ENCODE measurements around the gene ITGA1. TPM values are rescaled to one million over a fixed set of nuclear protein-coding genes. Genes with fewer than 3 reads are reported as not detected.

Gene ITGA1
- total and polyA plus RNA-seq, 4 donors, result 24.2 to 187 (median 48.5) TPM

- Histone ChIP-seq H3K4me1 (ENCODE audit: control insufficient read depth in 4 of 4, insufficient read depth in 4 of 4, low read length in 3 of 4) (peaks cover 0 to 6% (median 3%) of the 10 kb centered on the region in 4 donors), H3K4me3 (ENCODE audit: low read depth in 1 of 3, low read length in 3 of 3) (no peak overlapping the region), H3K9me3 (ENCODE audit: control insufficient read depth in 4 of 4, low read length in 3 of 4) (no peaks in the 10 kb centered on the region), H3K27ac (ENCODE audit: low read depth in 1 of 2, low read length in 2 of 2) (no peak overlapping the region), H3K9ac (ENCODE audit: low read depth in 1 of 2, low read length in 2 of 2) (no peak overlapping the region), H3K27me3 (ENCODE audit: control insufficient read depth in 4 of 4, insufficient read depth in 4 of 4, low read length in 3 of 4) (no peaks in the 10 kb centered on the region), H3K36me3 (ENCODE audit: control insufficient read depth in 4 of 4, insufficient read depth in 3 of 4, low read depth in 1 of 4, low read length in 3 of 4) (no peaks in the 10 kb centered on the region)
- 60% methylated on average over 1 of the region's 1 CpG for WGBS
- no peak for DNase-seq (ENCODE audit: low spot score)
- TF ChIP-seq REST (IDR thresholded peaks at IDR 0.05) (no peak), RAD21 (IDR thresholded peaks at IDR 0.05) (no peak), JUND (IDR thresholded peaks at IDR 0.05) (no peak), RXRA (IDR thresholded peaks at IDR 0.05) (peak in 1 of 2 donors; percentile 70), TAF1 (conservative IDR thresholded peaks at IDR 0.05) (no peak)
Measured at GRCh38 chr5:52778781-52779180, 8.9 kb upstream of the ITGA1 start.

- Histone ChIP-seq H3K9me3 (ENCODE audit: control insufficient read depth in 4 of 4, low read length in 3 of 4) (no peaks in the 10 kb centered on the region), H3K4me1 (ENCODE audit: control insufficient read depth in 4 of 4, insufficient read depth in 4 of 4, low read length in 3 of 4) (peaks cover 0 to 2% (median under 1%) of the 10 kb centered on the region in 4 donors), H3K4me3 (ENCODE audit: low read depth in 1 of 3, low read length in 3 of 3) (no peak overlapping the region), H3K36me3 (ENCODE audit: control insufficient read depth in 4 of 4, insufficient read depth in 3 of 4, low read depth in 1 of 4, low read length in 3 of 4) (no peaks in the 10 kb centered on the region), H3K9ac (ENCODE audit: low read depth in 1 of 2, low read length in 2 of 2) (no peak overlapping the region), H3K27me3 (ENCODE audit: control insufficient read depth in 4 of 4, insufficient read depth in 4 of 4, low read length in 3 of 4) (no peaks in the 10 kb centered on the region), H3K27ac (ENCODE audit: low read depth in 1 of 2, low read length in 2 of 2) (no peak overlapping the region)
- DNase-seq (ENCODE audit: low spot score), result no peak
- TF ChIP-seq RXRA (IDR thresholded peaks at IDR 0.05), result no peak
- TF ChIP-seq SP1 (IDR thresholded peaks at IDR 0.05), result no peak
Measured at GRCh38 chr5:52779213-52779612, 8.5 kb upstream of the ITGA1 start.

- WGBS, result 81% methylated on average over 2 of the region's 2 CpGs
- no peak overlapping the region for H3K4me3 ChIP-seq (ENCODE audit: low read depth in 1 of 3, low read length in 3 of 3)
- no peak overlapping the region for H3K27ac ChIP-seq (ENCODE audit: low read depth in 1 of 2, low read length in 2 of 2)
- no peaks in the 10 kb centered on the region for H3K27me3 ChIP-seq (ENCODE audit: control insufficient read depth in 4 of 4, insufficient read depth in 4 of 4, low read length in 3 of 4)
- H3K9me3 ChIP-seq (ENCODE audit: control insufficient read depth in 4 of 4, low read length in 3 of 4), result no peaks in the 10 kb centered on the region
- no peak overlapping the region for H3K9ac ChIP-seq (ENCODE audit: low read depth in 1 of 2, low read length in 2 of 2)
- DNase-seq (ENCODE audit: low spot score), result no peak
- H3K36me3 ChIP-seq (ENCODE audit: control insufficient read depth in 4 of 4, insufficient read depth in 3 of 4, low read depth in 1 of 4, low read length in 3 of 4), result no peaks in the 10 kb centered on the region
- no peak for TF ChIP-seq HNF4G (IDR thresholded peaks at IDR 0.05)
- no peak for TF ChIP-seq MAX (IDR thresholded peaks at IDR 0.05)
- no peak for TF ChIP-seq NR2F2 (IDR thresholded peaks at IDR 0.05)
- no peak for TF ChIP-seq EGR1 (IDR thresholded peaks at IDR 0.05; ENCODE audit: low read depth in 2 of 2)
- TF ChIP-seq REST (IDR thresholded peaks at IDR 0.05), result no peak
- no peak for TF ChIP-seq RAD21 (IDR thresholded peaks at IDR 0.05)
- no peak for TF ChIP-seq GABPA (IDR thresholded peaks at IDR 0.05 in 1 of 2, conservative IDR thresholded peaks at IDR 0.05 in 1 of 2)
- TF ChIP-seq ATF3 (IDR thresholded peaks at IDR 0.05), result no peak
- H3K4me1 ChIP-seq (ENCODE audit: control insufficient read depth in 4 of 4, insufficient read depth in 4 of 4, low read length in 3 of 4), result peaks cover 0 to 15% (median 10%) of the 10 kb centered on the region in 4 donors
Measured at GRCh38 chr5:52783226-52783959, 4.3 kb upstream of the ITGA1 start.

Measured in liver (tissue), 9 donors.